HCT116 (cell line): Measurements from ENCODE around the gene RALGPS1. TPM values are rescaled to one million over a fixed set of nuclear protein-coding genes. Genes with fewer than 3 reads are reported as not detected.

Experiments
- ATAC-seq: fragments of 200-7000 bp; cut with Tn5 transposase; 2 replicates; pipeline ENCODE4 v1.9.1; 2020; ENCODE audit warnings: mild to moderate bottlenecking, moderate library complexity
- BruUV-seq: library from RNA; stranded (reverse); fragments of 400-500 nt; replicated peaks from 2 replicates; lab custom pipeline; 2021; lab: Mats Ljungman, UMichigan
- CTCF ChIA-PET: fragments of 300-600 bp; sonication (Branson Sonifier 250); formaldehyde crosslinking; loops from one replicate; lab custom pipeline; 2021; ENCODE audit warnings: antibody characterized with exemption; lab: Charles Lee
- POLR2A ChIA-PET: fragments of 300-600, 350-600 bp; sonication (Branson Sonifier 250); formaldehyde crosslinking; loops from one replicate; lab custom pipeline; 2021; ENCODE audit warnings: antibody characterized with exemption; lab: Charles Lee
- RAD21 ChIA-PET, 2 experiments: fragments of 300-600 bp; sonication (Branson Sonifier 250); formaldehyde crosslinking; loops; one replicate each; lab custom pipeline; 2023; ENCODE audit warnings: low total read pairs in 2 of 2; ENCODE audit not compliant: uncharacterized antibody in 2 of 2, unreplicated experiment in 2 of 2, low non-redundant PET in 1 of 2; lab: Charles Lee
- DNase-seq: peaks from one replicate; pipeline ENCODE4 v3.0.0-alpha.2; 2010; ENCODE audit warnings: low read depth, low spot score
- H2AFZ ChIP-seq: fragments of 200-600 bp; shearing (Covaris generic), sonication (generic); 2 replicates; pipeline ENCODE4 v1.6.1; 2017; ENCODE audit warnings: low read depth, mixed run types, mixed read lengths, antibody characterized with exemption, low read length; ENCODE audit not compliant: poor library complexity, severe bottlenecking
- H3K27ac ChIP-seq: 2 replicates; pipeline ENCODE4 v1.5.1; 2012; ENCODE audit warnings: low read depth, low read length
- H3K27me3 ChIP-seq: fragments of 200-600 bp; sonication (generic); 2 replicates; pipeline ENCODE4 v1.6.1; 2016; ENCODE audit warnings: mixed run types, low read length, mixed read lengths; ENCODE audit not compliant: insufficient read depth
- H3K36me3 ChIP-seq, 2 experiments: fragments of 200-500 bp in 1 of 2; fragments of 200-600 bp in 1 of 2; sonication (Bioruptor generic) in 1 of 2; sonication (generic) in 1 of 2; 2 replicates each; pipeline versions ENCODE4 v1.5.1 to v1.6.1; 2014 to 2016; ENCODE audit warnings: low read length in 2 of 2, inconsistent platforms in 1 of 2, mixed read lengths in 1 of 2, mixed run types in 1 of 2; ENCODE audit not compliant: insufficient read depth in 2 of 2, control insufficient read depth in 1 of 2
- H3K4me1 ChIP-seq, 2 experiments: fragments of 200-600 bp in 1 of 2; sonication (generic) in 1 of 2; 2 replicates each; pipeline versions ENCODE4 v1.5.1 to v1.6.1; 2012 to 2017; ENCODE audit warnings: low read length in 2 of 2, inconsistent platforms in 1 of 2, mild to moderate bottlenecking in 1 of 2, mixed read lengths in 1 of 2, mixed run types in 1 of 2, moderate library complexity in 1 of 2; ENCODE audit not compliant: insufficient read depth in 2 of 2, control insufficient read depth in 1 of 2
- H3K4me2 ChIP-seq: fragments of 200-600 bp; sonication (generic); 2 replicates; pipeline ENCODE4 v1.6.1; 2017; ENCODE audit warnings: mixed run types, low read length, mixed read lengths
- H3K4me3 ChIP-seq, 2 experiments: fragments of 200-600 bp in 1 of 2; sonication (generic) in 1 of 2; replicated peaks in 1 of 2; 2 replicates each; pipeline ENCODE4 v1.5.1; 2011 to 2016; ENCODE audit warnings: low read length in 2 of 2, control low read depth in 1 of 2, low read depth in 1 of 2, mild to moderate bottlenecking in 1 of 2, mixed read lengths in 1 of 2, mixed run types in 1 of 2
- H3K79me2 ChIP-seq: fragments of 200-600 bp; sonication (generic); 2 replicates; pipeline ENCODE4 v1.6.1; 2017; ENCODE audit warnings: mild to moderate bottlenecking, mixed run types, low read length, moderate library complexity, mixed read lengths; ENCODE audit not compliant: insufficient read depth
- H3K9ac ChIP-seq: fragments of 200-600 bp; sonication (generic); 2 replicates; pipeline ENCODE4 v1.6.1; 2016; ENCODE audit warnings: low read length, mixed read lengths
- H3K9me2 ChIP-seq: fragments of 200-600 bp; sonication (generic), shearing (Covaris generic); 2 replicates; pipeline ENCODE4 v1.6.1; 2017; ENCODE audit warnings: mixed run types, mild to moderate bottlenecking, moderate library complexity; ENCODE audit not compliant: insufficient read depth
- H3K9me3 ChIP-seq, 2 experiments: fragments of 200-500 bp in 1 of 2; fragments of 200-600 bp in 1 of 2; sonication (Bioruptor generic) in 1 of 2; sonication (generic) in 1 of 2; 2 replicates each; pipeline ENCODE4 v1.6.1; 2014 to 2017; ENCODE audit warnings: low read length in 2 of 2, mixed read lengths in 2 of 2, inconsistent platforms in 1 of 2, low read depth in 1 of 2, mild to moderate bottlenecking in 1 of 2, mixed run types in 1 of 2, moderate library complexity in 1 of 2; ENCODE audit not compliant: control insufficient read depth in 1 of 2, insufficient read depth in 1 of 2
- H4K20me1 ChIP-seq: fragments of 200-600 bp; sonication (generic), shearing (Covaris generic); 2 replicates; pipeline ENCODE4 v1.6.1; 2017; ENCODE audit warnings: mixed run types, mild to moderate bottlenecking, moderate library complexity; ENCODE audit not compliant: insufficient read depth
- CEBPB ChIP-seq: IDR thresholded peaks from 2 replicates; pipeline ENCODE4 v1.6.1; 2012; ENCODE audit warnings: low read depth
- CTCF ChIP-seq, 3 experiments: fragments of 200-600 bp in 1 of 3; sonication (generic) in 1 of 3; IDR thresholded peaks in 2 of 3; conservative IDR thresholded peaks in 1 of 3; 2 replicates each; pipeline ENCODE4 v1.5.1; 2012 to 2017; ENCODE audit warnings: low read depth in 2 of 3, low read length in 2 of 3, antibody characterized with exemption in 1 of 3, borderline replicate concordance in 1 of 3, control low read depth in 1 of 3, mild to moderate bottlenecking in 1 of 3, mixed read lengths in 1 of 3, mixed run types in 1 of 3, moderate library complexity in 1 of 3; ENCODE audit not compliant: insufficient read depth in 1 of 3
- EGR1 ChIP-seq: IDR thresholded peaks from 2 replicates; pipeline ENCODE4 v1.6.1; 2012; ENCODE audit warnings: low read depth
- EZH2phosphoT487 ChIP-seq: fragments of 200-600 bp; IDR thresholded peaks from 2 replicates; pipeline ENCODE4 v1.6.1; 2018; ENCODE audit warnings: antibody characterized with exemption, borderline replicate concordance
- POLR2AphosphoS5 ChIP-seq: IDR thresholded peaks from 2 replicates; pipeline ENCODE4 v1.6.1; 2011; ENCODE audit warnings: mild to moderate bottlenecking, low read depth, low read length, moderate library complexity
- REST ChIP-seq: IDR thresholded peaks from 2 replicates; pipeline ENCODE4 v1.6.1; 2012; ENCODE audit warnings: low read depth
- SP1 ChIP-seq: IDR thresholded peaks from 2 replicates; pipeline ENCODE4 v1.6.1; 2012; ENCODE audit warnings: low read depth
- intact Hi-C: fragments of 100-400 bp; cut with micrococcal nuclease; formaldehyde crosslinking; loops from 2 replicates; pipeline ENCODE4 v1.10.0; 2022
- total RNA-seq: library from RNA; stranded (reverse); gene quantifications from one replicate; pipeline ENCODE4 v1.2.1, GENCODE V29; 2021; ENCODE audit not compliant: unreplicated experiment

Gene RALGPS1
- total RNA-seq, 1 experiment from 2014 or later: 7.6 TPM

GRCh38 chr9:127162046-127162863, 247.7 kb downstream of the RALGPS1 start:
- no peak for TF ChIP-seq POLR2AphosphoS5
- no peak for TF ChIP-seq CTCF (IDR thresholded peaks at IDR 0.05 in 2 of 3, conservative IDR thresholded peaks at IDR 0.05 in 1 of 3; ENCODE audit: borderline replicate concordance in 1 of 3, insufficient read depth in 1 of 3, low read depth in 2 of 3, low read length in 2 of 3)
- no peak for TF ChIP-seq CEBPB
- no peak for TF ChIP-seq REST
- TF ChIP-seq EZH2phosphoT487: no peak
- no peak for TF ChIP-seq SP1
- no peak for TF ChIP-seq EGR1
- RAD21 ChIA-PET: no interaction called here
- Histone ChIP-seq H2AFZ (no peak overlapping the region), H3K9ac (no peak overlapping the region), H3K27me3 (no peaks in the 10 kb centered on the region), H3K27ac (no peak overlapping the region), H3K36me3 (no peaks in the 10 kb centered on the region), H3K4me3 (no peak overlapping the region), H3K9me2 (no peaks in the 10 kb centered on the region), H3K4me2 (no peak overlapping the region), H3K9me3 (no peaks in the 10 kb centered on the region), H4K20me1 (no peaks in the 10 kb centered on the region), H3K79me2 (no peaks in the 10 kb centered on the region), H3K4me1 (peaks cover 16 to 37% of the 10 kb centered on the region in 2 experiments)
- POLR2A ChIA-PET: no interaction called here
- CTCF ChIA-PET: no interaction called here
- ATAC-seq (no peak), DNase-seq (no peak)
- BruUV-seq: no TSS peak
- intact Hi-C loops: no loop called here
